HG02884 (cell line): Measurements from ENCODE around the gene ITPA.

Source experiments
- ATAC-seq: cut with Tn5 transposase; IDR thresholded peaks from one replicate; pipeline ENCODE4 v1.9.1; 2021; ENCODE audit warnings: mild to moderate bottlenecking, moderate library complexity; ENCODE audit not compliant: unreplicated experiment

Gene ITPA

DNA sequence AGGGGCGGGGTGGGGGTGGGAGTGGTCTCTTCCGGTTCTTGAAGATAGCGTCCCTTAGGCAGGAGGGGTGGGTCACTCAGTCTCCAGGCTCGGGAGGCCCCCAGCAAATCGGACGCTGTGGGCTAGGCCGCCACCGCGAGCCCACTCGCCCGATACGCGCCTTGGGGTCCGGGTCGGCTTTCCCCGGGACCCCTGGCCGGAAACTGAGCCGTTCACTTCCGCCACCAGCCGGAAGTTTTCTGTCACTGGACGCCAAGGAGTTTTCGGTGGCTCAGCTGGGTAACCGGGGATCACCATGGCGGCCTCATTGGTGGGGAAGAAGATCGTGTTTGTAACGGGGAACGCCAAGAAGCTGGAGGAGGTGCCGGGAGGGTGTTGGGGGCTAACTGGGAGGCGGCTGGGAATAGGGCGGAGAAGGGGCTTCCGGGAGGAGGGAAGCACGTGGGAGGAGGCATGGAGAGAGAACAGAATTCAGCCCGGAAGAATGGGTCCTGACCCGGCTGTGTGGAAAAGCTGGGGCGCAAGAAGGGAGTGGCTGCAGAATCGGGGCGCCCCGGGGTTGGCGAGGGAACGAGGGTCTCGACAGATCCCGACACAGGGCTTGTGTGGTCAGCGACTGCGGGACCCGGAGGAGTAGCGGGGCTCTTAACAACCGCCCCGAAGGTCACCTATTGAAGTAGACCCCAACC, at the start of gene ITPA:
TSS of gene ITPA (plus strand) at position 242 of the 689 bp plus-strand sequence. CDS start at position 296, 54 bp downstream.
- ATAC-seq = no peak

DNA sequence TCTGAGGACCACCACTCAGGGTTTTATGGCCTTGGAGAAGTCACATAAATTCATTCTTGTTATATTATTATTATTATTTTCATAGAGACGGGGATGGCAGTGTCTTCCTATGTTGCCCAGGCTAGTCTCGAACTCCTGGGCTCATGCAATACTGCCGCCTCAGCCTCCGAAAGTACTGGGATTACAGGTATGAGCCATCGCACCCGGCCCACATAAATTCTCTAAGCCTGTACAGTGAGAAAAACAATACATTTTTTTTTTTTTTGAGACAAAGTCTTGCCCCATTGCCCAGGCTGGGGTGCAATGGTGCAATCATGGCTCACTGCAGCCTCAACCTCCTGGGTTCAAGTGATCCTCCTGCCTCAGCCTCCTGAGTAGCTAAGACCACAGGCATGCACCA, 48.9 kb upstream of the ITPA start:
- no peak for ATAC-seq

- ATAC-seq = no peak
These were observed 47.8 kb upstream of the ITPA start for GRCh38 chr20:3161316-3162079.

- ATAC-seq = no peak
These were observed 47.2 kb upstream of the ITPA start for GRCh38 chr20:3162080-3162611.

DNA sequence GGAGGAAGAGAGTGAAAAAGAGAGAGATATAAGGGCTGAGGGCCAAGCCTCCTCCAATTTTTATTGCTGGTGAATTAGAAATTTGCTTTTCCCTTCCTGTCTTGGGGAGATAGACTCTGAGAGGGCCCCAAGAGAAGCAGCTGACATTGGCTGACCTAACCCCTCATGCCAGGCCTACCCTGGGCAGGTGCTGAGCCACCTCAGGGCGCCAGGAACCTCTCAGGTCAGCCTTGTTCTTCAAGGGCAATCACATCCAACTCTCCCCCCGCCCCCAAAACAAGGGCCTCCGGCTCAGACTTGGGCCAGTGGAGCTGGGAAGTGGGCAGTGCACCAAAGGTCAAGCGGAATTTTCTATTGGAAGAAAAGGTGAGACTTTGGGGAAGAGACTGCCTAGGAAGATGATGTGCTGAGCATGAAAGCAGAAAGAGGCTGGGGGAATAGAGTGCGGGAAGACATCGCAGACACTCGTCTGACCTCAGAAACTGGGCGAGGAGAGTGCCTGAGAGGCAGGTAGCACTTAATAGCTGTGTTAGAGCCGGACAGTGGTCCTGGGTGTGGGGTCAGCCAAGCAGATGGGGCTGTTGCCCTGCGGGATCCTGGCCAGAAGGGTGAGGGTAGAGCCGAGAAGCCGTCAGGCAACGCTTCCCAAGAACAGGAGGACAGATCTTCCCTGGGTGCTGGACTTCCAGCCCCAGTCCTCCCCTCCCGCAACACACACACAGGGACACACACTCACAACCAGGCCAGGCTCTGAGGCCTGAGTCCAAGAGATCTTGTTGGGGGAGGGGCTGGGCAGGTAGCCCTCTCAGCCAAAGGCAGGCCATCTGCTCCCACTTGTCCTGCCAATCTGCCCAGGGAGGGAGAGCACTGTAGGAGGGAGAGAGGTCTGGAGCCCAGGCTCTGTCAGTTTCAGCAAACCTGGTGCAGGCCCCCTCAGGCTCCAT, 45.9 kb upstream of the ITPA start:
- ATAC-seq = no peak

GRCh38 chr20:3164043-3164762, 45.1 kb upstream of the ITPA start:
- no peak for ATAC-seq

DNA sequence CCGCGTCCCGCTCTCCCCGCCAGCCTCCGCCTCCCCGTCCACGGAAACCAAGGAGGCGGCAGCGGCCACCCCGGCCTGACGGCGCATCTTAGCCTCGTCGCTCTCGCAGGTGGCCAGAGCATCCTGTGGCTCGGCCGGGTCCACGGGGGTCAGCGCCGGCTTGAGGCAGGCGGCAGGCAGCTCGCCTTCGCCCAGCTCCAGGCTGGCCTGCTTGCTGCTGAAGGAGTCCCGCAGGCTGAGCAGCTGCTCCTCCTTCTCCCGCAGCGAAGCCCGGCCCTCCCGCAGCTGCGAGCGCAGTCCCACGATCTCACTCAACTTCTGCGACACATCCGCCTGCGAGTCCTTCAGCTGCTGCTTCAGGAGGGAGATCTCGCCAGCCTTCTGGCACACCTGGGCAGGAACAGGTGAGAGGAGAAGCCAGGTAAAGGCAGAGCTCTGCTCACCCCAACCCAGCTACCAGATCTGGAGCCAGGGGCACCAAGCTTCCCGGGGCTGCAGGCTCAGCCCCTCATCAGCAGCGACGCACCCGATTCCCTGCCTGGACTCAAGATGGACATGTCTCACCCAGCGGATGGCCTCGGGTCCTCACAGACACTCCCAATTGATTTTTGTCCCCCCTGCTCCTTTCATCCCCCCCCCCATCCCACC, 44.4 kb upstream of the ITPA start:
- ATAC-seq = no peak

DNA sequence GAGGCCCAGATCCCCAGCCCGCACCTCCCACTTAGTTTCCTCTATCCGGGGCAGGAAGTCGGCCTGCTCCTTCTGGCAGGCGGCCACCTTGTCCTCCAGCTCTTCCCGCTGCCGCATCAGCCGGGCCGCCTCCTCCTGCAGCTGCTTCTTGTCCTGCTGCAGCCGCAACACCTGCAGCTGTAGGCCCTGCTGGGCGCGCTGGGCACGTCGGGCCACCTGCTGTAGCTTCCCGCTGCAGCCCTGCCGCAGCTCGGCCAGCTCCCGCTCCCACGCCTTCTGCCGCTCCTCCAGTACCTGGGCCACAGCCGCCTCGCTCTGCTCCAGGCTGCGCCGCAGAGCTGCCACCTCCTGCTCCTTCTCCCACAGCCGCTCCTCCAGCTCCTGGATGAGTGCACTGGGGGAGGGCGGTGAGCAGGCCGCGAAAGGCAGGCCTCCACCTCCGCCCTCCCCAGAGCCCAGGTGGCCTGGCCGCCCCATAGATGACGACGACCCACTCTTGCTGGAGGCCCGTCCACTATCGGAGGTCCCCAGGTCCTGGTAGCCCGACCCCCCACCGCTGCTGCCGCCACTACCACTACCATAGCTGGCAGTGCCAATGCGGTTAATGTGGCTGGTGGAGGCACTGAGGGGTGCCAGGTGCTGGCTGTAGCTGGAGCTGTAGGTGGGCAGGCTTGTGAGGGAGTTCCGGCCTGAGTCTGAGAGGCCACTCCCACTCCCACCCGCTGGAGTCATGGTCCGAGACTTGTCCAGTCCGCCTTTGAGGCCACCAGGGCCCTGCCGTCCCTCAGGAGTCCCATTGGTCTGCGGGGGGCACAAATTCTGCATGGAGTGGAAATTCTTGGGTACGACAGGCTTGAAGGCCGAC, 43.6 kb upstream of the ITPA start:
- no peak for ATAC-seq

GRCh38 chr20:3166338-3166912, 42.9 kb upstream of the ITPA start:
- ATAC-seq = no peak

GRCh38 chr20:3166913-3167342, 42.4 kb upstream of the ITPA start:
- no peak for ATAC-seq

- ATAC-seq = no peak
These were observed 41.6 kb upstream of the ITPA start for GRCh38 chr20:3167738-3168078.

GRCh38 chr20:3168079-3168828, 41.0 kb upstream of the ITPA start:
- ATAC-seq = no peak

DNA sequence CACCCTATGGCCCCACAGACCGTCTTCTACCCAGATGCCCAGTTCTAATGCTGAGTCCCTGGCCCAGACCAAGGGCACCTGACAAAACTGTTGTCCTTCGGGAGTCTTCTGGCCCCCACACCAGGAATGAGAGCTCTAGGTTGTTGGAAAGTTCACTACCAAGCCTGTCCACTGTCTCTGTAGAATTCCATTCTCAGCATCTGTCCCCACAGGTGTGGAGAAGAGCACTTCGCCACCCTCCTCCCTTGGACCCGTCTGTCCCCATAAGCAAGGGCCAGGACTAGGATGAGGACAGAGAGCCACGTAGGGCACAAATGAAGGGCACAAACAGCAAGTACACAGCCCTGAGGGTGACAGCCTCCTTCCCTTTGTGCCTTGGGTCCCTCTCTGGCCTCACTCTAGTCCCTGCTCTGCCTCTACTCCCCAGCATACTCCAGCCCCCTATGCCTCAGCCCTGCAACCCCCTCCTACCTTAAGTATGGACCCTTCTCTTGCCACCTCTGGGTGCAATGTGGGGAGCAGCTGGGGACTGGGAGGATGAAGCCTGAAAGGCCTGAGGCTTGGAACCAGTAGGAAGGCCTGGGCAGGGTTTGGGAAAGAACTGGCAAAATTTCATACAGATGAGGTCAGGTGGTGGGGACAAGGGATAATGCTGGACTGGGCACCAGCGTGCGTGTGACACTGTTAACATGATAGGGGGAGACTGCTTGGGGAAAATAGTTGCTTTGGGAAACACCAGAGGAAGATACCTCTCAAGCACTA, 40.3 kb upstream of the ITPA start:
- no peak for ATAC-seq

DNA sequence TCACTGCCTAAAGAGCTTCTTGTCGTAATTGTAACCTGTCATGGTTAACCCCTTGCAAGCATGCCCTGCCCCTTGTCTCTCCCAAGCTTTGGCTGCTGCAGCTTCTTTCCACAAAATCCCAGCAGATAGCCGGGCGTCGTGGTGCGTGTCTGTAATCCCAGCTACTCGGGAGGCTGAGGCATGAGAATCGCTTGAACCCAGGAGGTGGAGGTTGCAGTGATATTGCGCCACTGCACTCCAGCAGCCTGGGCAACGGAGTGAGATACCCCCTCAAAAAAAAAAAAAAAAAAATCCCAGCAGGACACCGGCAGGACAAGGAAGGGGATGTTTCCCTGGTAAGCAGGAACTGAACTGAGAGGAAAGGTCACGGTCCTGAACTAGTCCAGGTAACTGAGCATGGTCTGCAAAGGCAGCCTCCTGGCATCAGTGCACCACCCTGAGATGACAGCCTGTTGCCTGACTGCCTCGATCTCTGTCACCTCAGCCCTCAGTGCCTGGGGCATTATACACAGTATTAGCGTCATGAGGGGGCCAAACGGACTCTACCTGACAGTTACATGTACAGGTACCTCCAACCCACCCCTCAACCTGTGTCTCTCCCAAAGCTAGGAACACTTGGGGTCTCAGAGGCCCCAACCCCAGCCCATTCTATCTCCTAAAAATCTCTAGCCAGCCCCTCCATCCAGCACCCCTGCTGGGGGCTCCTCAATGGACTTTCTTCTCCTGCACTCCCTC, 37.7 kb upstream of the ITPA start:
- no peak for ATAC-seq

DNA sequence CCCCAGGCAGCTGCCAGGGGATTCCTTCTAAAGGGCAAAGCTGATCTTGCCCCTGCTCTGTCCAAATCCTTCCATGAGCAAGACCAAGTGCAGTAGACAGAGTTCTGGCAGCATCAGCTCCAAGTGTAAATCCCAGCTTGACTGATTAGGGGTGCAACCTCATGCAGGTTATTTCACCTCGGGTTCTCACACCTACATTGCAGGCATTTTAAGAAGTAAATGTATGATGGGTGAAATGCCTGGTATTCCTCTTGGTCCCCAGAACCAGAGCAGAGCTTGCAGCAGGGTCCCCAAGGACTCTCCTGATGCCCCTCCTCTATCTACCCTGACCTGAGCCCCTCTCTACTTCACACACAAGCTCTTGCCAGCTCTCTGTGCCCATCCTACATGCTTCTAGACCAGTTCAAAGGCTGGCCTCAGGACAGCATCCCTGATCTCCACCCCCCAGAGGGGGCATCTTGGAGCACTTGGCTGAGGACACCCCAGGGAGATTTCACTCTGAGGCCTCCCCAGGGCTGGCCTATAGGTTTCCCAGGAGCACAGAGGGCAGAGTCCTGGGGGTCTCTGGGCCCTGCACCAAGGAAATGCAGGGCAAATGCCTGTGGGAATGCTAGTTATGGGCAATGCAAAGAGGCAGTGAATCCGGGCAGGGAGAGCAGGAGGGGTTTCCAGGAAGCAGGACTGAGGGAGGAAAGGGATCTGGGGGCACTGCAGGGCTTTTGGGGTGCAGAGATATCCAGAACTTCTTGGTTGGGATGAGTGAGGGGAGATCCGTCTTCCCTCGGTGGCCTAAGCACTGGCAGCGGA, 37.0 kb upstream of the ITPA start:
- no peak for ATAC-seq
